ENCODE results near the gene UGT1A10.

Gene UGT1A10

GRCh38 chr2:233818639-233819621 lies 182.7 kb downstream of the UGT1A10 start:
- TF ChIP-seq CTCF (IDR thresholded peaks at IDR 0.05; ENCODE audit: borderline replicate concordance, insufficient read depth, low read depth, low read length) = no peak
- no peak overlapping the region for H3K4me3 ChIP-seq (ENCODE audit: low read depth, low read length)

GRCh38 chr2:233819884-233820773 lies 183.9 kb downstream of the UGT1A10 start:
- TF ChIP-seq CTCF (IDR thresholded peaks at IDR 0.05; ENCODE audit: borderline replicate concordance, insufficient read depth, low read depth, low read length) = no peak

GRCh38 chr2:233820774-233821105 lies 184.5 kb downstream of the UGT1A10 start:
- no peak overlapping the region for H3K4me3 ChIP-seq (ENCODE audit: low read depth, low read length)
- TF ChIP-seq CTCF (IDR thresholded peaks at IDR 0.05; ENCODE audit: borderline replicate concordance, insufficient read depth, low read depth, low read length) = no peak

More at GRCh38 chr2:233819884-233820773, 183.9 kb downstream of the UGT1A10 start:
- no peak overlapping the region for H3K4me3 ChIP-seq (ENCODE audit: low read depth, low read length)

- H3K4me3 ChIP-seq (ENCODE audit: low read depth, low read length) = no peak overlapping the region
- no peak for TF ChIP-seq CTCF (IDR thresholded peaks at IDR 0.05; ENCODE audit: borderline replicate concordance, insufficient read depth, low read depth, low read length)
Measured at GRCh38 chr2:233821196-233821595, 184.9 kb downstream of the UGT1A10 start.

GRCh38 chr2:233821709-233822100 lies 185.5 kb downstream of the UGT1A10 start:
- H3K4me3 ChIP-seq (ENCODE audit: low read depth, low read length) = no peak overlapping the region
- no peak for TF ChIP-seq CTCF (IDR thresholded peaks at IDR 0.05; ENCODE audit: borderline replicate concordance, insufficient read depth, low read depth, low read length)

- H3K4me3 ChIP-seq (ENCODE audit: low read depth, low read length) = no peak overlapping the region
- no peak for TF ChIP-seq CTCF (IDR thresholded peaks at IDR 0.05; ENCODE audit: borderline replicate concordance, insufficient read depth, low read depth, low read length)
Measured at GRCh38 chr2:233822101-233822771, 186.0 kb downstream of the UGT1A10 start.

Measured in GM12875 (cell line).